ENCODE data around the gene OR5A1. TPM values are rescaled to one million over a fixed set of nuclear protein-coding genes. Genes with fewer than 3 reads are reported as not detected.
A peak's percentile ranks its signal among the peaks of the same experiment; 100 is the strongest.
"Not testable (repeated sequence)": the region's sequence is repeated elsewhere in the genome, so short reads cannot be mapped to it uniquely, and the experiment has no call there.

OR5A1 gene
- total RNA-seq, result under 0.01 TPM in 1 of 2 replicates, not detected in the other

DNA sequence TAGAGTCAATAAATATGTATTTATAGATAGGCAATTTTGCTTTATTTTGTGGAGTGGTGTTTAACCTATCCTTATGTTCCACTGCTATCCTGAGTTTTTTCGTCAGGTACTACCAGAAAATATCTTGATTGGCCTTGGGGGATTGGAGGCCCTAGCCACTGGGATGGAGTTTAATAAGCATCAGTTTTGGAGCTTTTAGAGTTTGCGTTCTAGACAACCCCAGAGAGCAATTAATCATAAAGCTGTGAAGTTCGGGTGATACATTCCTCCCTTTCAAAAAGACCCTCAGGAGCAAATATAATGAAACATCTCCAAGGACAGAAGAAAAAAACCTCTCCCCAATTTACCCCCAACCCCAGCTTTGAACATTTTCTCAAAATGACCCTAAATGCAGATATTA lies at the start of gene OR5A1:
Gene OR5A1 (plus strand): TSS at position 301 of the 400 bp plus-strand sequence. CDS start 6,700 bp downstream, outside the sequence.
- DNase-seq, result no peak

DNA sequence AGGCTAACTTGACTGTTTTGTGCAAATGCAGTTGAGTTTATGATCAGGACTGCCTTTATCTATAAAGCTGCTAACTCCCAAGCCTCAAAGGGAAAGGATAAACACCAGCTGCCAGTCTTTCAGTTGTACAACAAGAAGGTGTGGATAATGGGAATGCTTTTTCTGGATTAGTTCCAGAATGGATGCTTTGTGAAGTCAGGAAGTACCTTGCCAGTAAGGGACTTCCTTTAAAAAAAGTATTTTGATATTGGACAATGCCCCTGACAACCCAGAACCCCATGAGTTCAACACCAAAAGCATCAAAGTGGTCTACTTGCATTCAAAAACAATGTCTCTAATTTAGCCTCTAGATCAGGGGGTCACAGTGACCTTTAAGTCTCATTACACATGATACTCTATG lies 42.1 kb upstream of the OR5A1 start:
- no peak for DNase-seq

DNA sequence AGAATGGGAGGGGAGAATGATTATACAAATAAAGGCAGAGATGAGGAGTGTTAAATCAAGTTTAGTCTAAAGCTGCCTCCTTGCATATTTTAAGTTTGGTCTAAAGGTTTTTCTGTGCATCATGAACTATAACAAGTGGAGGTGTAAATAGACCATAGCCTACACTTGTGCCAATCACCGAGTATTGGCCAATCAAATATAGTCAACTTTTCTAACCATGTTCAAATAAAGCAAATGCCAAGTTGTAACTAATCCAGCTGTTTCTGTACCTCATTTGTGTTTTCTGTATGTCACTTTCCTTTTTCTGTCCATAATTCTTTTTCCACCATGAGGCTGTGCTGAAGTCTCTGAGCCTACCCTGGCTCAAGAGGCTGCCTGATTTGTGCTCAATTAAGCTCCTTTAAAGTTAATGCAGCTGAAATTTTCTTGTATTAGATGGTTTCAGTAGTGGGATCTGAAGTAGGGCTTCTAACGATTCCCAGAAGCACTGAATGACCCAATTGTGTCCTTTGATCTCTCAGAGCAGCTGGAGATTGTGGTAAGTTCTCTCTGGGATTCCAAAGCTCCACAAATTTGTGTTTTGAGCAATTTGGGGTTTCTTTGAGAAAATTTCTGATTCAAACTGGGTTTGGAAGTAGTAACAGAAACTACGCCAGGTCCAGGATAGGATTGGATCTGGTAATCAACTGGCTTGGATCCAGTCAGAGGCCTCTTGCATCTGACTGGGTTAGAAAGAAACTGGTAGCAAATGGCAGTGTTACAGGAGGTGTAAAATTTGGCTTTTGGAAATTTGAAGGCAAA lies 35.6 kb upstream of the OR5A1 start:
- no peak for DNase-seq

DNA sequence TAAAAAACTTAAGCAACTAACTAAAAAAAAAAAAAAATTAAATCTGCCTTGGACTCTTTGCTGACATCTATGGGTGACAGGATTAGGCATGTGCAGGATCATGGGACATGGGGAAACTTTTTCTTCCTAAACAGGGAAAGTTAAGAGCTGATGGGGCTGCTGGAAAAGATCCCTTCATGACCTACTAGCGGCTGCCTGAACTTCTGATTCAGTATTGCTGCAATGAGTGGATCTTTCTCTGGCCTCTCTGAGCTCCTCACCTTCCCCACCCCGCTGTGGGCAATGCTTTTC lies 35.1 kb upstream of the OR5A1 start:
- DNase-seq, result no peak

DNA sequence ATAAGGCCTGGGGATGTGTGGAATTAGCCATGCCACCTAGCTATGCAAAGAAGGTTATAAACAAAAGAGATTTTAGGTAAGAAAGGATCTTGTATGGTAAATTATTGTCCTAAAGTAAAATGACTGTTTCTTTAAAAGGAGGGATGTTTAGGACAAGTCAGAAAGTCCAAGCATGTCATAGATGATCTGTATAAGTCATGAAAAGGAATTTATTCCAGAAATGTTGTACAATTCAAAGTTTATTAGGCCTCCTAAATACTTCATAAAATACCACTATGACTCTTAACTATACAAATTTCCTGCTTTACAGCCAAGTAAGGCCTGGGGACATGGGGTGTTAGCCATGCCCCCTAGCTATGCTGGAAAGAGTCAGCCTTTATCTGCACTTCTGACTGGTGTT lies 32.7 kb upstream of the OR5A1 start:
- DNase-seq, result no peak

DNA sequence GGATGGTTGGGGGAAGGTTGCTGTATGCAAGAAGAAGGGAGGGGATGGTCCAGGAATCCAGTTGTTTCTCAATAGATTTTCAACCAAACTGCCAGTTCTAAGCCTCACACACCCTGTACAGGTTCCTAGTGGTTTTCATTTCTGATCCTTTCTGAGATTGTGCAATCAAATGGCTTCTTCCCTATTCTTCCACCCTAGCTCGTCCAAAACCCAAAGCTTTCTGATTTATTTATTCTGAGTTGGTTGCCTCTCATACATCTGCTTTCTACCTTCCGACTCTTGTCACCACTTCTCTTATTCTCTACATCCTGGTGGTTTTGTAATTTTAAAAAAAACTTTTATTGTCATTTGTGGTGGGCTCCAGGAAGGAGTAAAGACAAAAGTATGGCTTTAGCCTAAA lies 22.6 kb upstream of the OR5A1 start:
- no peak for DNase-seq

DNA sequence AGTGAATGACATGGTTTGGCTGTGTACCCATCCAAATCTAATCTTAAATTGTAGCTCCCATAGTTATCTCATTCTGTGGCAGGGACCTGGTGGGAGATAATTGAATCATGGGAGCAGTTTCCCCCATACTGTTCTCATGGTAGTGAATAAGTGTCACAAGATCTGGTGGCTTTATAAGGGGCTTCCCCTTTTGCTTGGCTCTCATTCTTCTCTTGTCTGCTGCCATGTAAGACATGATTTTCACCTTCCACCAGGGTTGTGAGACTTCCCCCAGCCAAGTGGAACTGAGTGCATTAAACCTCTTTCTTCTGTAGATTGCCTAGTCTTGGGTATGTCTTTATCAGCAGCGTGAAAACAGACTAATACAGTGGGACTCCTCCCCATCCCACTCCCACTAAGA lies 21.2 kb upstream of the OR5A1 start:
- DNase-seq, result no peak

DNA sequence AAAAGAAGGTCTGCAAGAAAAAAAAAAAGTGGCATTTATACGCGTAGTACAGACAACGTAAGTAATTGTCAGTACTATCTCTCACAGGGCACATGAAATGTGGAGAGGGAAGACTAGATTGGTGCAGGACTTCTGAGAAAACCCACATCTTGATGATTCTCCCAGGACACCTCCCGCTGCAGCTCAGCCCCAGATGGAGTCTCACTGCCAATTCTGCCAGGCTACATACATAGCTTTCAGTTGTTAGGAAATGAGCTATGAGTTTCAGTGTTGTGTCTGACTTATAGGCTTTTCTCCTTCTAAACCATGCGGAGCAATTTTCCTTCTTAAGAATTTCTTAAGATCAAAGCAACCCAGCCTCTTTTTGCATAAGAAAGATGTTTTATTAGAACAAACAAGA lies 19.7 kb upstream of the OR5A1 start:
- DNase-seq, result no peak

DNA sequence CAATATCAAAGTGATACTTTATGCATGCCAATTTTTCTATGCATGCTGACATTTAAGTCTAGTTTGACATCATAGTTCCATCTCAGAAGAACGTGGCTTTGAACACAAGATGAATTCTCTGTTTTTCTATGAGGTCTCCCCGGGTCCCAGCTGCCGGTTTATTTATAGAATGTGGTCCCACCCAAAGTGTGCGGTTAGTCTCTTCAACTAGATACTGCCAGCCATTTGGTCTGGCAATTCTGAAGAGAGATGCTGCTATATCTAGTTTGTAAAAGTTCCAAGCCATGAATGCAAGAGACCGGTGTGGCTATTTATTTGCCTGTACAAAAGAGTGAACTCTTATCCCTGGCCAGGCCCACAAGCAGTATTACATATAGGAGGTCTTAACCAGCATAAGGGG lies 19.2 kb upstream of the OR5A1 start:
- no peak for DNase-seq

DNA sequence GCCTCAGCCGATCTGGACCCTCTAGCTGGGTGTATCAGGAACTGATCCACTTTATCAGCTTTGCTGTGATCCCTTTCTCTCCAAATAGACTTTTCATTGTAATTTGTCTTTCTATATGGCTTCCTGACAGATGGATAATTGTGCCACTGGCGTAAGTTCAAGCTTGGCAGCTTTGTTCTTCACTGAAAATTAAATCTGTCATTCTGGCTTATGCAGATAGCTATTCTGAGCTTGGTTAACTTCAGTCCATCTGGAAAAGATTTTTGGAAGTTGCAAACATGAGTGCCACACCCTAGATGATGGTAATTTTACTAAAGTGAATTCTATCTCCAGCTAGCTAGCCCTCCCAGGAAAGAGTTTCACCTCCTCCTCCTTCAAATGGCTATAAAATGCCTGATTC lies 18.1 kb upstream of the OR5A1 start:
- DNase-seq, result no peak

DNA sequence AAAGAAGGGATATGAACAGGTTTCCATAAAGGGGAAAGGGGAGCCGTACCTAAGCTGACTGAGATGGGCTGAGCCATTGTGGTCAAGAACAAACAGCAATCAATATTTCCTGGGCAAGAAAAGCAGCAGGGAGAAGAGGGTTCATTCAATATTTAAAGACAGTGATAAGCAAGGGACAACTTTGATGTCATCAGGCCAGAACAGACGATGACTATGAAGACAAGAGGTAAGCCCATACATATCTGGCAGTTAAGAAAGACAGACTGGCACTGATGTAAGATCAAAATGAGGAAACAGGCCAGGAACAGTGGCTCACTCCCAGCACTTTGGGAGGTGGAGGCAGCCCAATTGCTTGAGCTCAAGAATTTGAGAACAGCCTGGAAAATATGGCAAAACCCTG lies 12.4 kb upstream of the OR5A1 start:
- no peak for DNase-seq

DNA sequence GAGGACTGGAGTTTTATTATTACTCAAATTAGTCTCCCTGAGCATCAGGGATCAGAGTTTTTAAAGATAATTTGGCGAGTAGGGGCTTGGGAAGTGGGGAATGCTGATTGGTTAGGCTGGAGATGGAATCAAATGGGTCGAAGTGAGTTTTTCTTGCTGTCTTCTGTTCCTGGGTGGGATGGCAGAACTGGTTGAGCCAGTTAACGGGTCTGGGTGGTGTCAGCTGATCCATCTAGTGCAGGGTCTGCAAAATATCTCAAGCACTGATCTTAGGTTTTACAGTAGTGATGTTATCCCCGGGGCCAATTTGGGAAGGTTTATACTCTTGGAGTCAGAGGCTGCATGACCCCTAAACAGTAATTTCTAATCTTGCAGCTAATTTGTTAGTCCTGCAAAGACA lies 11.1 kb upstream of the OR5A1 start:
- no peak for DNase-seq

DNA sequence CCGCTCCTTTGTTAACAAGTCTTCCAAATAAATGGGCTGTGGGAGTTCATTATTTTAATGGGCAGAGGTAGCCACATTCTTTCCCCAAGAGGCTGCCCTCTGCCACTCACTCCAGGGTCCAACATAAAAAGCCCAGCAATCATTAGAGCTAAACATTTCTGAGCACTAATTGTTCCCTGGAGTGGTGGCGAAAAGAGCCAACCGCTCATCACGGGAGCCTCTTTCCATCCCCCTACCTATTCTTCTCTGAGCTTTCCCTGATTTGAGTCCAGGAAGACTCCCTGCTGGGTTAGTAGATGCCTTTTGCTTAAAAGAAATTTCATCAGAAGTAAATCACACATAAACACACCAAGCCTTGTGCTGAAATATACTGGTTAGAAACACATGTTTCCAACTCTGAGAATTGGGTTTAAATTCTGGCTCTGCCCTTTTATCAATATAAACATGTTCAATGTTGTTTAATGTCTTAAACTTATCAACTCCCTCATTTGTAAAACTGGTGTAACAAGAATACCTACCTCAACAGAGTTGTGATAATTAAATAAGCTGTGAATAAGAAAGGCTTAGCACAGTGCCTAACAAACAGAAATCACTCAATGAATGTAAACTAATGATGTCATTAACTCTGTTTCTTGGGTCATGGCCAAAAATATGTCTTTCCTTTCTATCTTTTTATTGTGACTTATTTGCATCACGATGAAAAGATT lies 9.8 kb upstream of the OR5A1 start, which contains the start of gene OR5A2:
Gene OR5A2 (minus strand): TSS at position 53 of the 707 bp plus-strand sequence. CDS start 3,460 bp downstream, outside the sequence.
- no peak for DNase-seq

DNA sequence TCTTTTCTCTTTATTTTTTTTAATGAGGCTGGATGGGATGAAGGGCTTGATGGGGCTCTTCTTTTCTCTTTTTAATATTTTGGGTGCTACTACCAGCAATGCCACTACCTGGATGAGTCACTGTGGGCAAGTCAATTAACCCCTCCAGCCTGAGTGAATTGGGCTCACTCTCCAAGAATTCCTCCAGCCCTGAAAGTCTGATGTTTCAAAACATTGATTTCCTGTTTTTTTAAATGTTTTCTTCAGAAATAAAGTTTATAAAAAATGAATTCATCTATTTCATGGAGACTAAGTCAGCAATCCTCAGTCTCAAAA lies 9.2 kb upstream of the OR5A1 start:
- DNase-seq, result no peak

DNA sequence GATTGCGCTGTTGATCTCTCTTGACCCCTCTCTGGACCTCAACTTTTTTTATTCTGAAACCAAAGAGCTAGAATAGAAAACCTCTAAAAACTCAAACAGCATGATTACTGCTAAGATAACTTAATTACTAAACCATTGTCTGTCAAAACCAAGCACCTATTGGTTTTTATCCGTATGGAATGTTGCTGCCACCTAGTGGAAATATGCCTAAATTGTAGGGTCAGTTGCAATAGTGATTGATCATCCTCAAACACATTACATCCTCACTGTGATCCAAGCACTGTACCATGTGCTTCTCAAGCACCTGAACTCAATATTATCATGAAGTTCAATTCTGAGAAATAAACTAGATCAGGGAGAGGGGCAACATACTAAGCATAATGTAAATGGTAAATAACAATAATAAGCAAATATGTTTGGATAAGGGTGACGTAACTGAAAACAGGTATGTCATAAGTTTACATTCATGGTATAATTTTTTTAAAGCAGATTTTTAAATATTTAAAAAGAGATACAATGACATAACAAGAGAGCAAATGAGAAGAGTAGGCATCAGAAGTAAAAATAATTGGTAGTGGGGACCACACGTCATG lies 6.2 kb upstream of the OR5A1 start:
- DNase-seq, result peak; percentile 73

DNA sequence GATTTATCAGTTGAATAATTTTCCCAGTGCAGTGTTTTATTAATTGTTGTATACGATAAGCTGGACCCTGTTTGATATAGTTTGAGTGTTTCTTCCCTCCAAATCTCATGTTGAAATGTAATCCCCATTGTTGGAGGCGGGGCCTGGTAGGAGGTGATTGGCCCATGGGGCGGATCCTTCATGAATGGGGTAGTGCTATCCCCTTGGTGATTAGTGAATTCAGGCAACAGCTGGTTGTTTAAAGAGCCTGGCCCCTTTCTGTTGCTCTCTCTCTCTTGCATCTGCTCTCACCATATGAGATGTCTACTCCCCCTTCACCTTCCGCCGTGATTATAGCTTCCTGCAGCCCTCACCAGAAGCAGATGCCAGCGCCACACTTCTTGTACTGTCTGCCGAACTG lies 1.5 kb downstream of the OR5A1 start:
- DNase-seq, result no peak

DNA sequence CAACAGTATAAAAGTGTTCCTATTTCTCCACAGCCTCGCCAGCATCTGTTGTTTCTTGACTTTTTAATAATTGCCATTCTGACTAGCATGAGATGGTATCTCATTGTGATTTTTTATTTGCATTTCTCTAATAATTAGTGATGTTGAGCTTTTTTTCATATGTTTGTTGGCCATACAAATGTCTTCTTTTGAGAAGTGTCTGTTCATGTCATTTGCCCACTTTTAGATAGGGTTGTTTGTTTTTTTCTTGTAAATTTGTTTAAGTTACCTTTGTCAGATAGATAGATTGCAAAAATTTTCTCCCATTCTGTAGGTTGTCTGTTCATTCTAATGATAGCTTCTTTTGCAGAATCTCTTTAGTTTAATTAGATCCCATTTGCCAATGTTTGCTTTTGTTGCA lies 9.4 kb downstream of the OR5A1 start:
- DNase-seq, result not testable (repeated sequence)

DNA sequence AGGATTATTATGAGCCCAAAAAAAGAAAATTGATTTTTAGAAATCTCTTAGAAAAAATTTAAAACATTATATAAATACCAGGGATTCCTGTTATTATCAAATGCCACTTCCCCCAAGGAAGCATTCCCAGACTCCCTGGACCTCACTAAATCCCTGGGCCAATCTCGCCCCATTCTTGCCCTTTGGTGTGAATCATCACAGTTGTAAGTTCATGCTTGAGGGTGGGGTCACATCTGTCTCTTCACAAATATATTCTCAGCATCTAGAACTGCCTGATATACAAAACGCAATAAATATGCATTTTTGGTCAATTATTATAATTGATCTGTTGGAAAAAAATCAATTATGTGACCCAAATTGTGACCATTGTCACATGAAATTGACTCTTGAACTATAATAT lies 12.2 kb downstream of the OR5A1 start:
- no peak for DNase-seq

DNA sequence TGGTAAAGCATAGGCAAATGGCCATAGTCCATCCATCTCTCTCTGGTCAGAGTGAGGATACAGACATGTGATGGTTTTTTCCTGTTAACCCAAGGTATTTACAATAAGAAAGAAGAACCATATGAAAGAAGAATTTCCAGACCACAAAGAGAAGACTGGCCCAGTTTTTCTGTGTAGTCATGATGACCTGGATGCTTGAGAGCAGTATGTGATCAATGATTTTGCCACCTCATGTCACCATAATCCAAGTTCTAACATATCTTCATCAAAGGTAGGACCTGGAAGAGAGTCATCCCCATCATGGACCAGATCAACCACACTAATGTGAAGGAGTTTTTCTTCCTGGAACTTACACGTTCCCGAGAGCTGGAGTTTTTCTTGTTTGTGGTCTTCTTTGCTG lies 20.4 kb downstream of the OR5A1 start, which contains the start of gene OR4D6:
Gene OR4D6 (plus strand): TSS at position 301 of the 400 bp plus-strand sequence. CDS start 0 bp downstream, at position 301.
- DNase-seq, result no peak

DNA sequence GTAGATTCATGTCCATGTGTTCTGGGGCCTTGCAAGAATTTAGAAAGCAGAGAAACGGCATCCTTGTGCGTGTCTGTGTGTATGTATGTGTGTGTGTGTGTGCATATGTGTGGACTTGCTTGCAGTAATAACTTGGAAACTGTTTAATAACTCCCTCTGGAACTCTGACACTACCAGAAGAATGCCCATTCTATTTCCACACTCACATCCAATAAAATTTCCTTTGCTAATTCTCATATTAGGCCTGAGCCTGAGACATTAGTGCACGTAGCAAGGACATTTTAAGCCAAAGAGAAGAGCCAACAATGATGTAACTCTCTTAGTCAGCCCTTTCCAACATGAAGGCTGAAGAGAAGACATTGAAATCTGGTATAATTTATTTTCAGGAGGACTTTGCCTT lies 23.6 kb downstream of the OR5A1 start:
- DNase-seq, result no peak

DNA sequence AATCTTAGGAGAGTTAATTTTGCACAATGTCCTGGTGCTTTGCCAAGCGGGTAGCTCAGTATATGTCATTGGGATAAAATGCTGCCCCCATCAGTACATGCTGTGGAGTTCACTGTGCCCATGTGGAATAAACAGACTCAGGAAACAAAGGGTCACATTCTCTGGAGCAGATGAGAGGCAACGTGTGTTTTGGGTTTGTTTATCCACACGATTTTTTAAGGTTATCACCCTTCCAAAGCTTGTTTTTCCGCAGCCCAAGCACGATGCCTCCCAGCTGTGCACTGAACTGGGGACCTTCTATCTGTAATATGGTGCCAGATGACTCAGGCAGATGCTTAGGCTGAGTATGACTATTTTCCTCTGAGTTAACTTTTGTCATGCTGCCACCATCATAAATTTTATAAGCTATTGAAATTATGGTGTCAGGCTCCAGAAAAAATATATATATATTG lies 26.9 kb downstream of the OR5A1 start:
- peak; percentile 27 for DNase-seq

DNA sequence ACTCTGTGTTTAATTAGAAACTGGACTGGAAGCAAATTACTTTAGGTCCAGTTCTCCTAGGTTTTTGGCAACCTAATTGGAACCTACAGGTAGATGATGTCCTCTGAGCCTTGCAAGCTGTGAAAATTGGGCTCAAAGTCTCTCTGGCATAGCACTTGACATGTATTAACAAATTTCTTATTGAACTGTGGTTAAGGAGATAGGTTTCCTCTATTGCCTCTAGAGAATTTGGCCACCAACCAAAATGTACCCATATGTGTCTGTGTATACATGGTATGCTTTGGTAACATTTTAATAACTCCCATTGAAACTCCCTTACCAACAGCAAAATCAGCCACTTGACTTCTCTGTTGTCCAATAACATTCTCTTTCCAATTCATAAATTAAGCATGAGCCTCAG lies 36.7 kb downstream of the OR5A1 start, which contains the start of gene OR4D10:
Gene OR4D10 (plus strand): TSS at position 301 of the 400 bp plus-strand sequence. CDS start 4,115 bp downstream, outside the sequence.
- DNase-seq, result no peak

DNA sequence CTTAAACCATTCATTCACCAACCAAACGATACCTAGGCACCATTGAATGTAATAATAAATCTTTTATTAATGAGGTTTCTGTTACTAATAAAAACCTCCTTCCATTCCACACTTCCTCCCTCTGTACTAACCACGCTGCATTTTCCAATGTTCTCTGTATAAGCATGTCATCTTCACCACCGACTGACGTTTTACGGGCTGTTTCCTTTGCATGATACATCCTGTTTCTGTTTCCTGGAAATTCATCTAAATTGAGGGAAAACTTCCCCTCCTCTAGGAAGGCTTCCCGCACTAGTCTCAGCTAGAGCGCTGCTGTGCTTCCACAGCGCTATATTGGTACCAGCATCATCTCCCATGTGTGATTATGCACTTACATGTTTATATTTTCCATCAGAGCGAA lies 38.9 kb downstream of the OR5A1 start:
- no peak for DNase-seq

DNA sequence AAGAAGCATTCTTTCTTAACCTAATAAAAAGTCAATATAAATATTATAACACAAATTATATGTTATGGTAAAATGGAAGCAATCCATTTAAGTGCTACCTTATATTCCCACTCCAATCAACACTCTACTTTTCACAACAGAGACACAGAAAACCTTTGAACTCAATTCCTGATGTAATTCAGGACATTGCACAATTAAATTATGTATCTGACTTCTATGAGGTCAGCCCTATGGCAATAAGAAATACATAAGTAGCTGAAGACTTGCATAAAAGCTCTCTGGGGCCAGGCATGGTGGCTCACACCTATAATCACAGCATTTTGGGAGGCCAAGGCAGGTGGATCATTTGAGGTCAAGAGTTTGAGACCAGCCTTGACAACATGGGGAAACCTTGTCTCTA lies 43.6 kb downstream of the OR5A1 start:
- no peak for DNase-seq

Data from dermis blood vessel endothelial cell (primary cell).